Ascending aorta (tissue), 2 donors: ENCODE measurements around the gene ZBTB7C. TPM values are rescaled to one million over a fixed set of nuclear protein-coding genes. Genes with fewer than 3 reads are reported as not detected.

ENCODE experiments used
- DNase-seq, 2 donors: peaks; one replicate each; pipeline ENCODE4 v3.0.0-alpha.2; 2019; ENCODE audit warnings: low spot score in 2 of 2
- H3K27ac ChIP-seq, 2 donors: fragments of 200-600 bp; sonication (generic); one replicate each; pipeline ENCODE4 v1.5.1; 2016 to 2017; ENCODE audit warnings: mild to moderate bottlenecking in 1 of 2
- H3K27me3 ChIP-seq: fragments of 200-600 bp; sonication (generic); one replicate; pipeline ENCODE4 v1.5.1; 2017
- H3K36me3 ChIP-seq, 2 donors: fragments of 200-600 bp; sonication (generic); one replicate each; pipeline ENCODE4 v1.5.1; 2016
- H3K4me1 ChIP-seq, 2 donors: fragments of 200-600 bp; sonication (generic); one replicate each; pipeline ENCODE4 v1.5.1; 2016 to 2017; ENCODE audit warnings: mild to moderate bottlenecking in 1 of 2
- H3K4me3 ChIP-seq, 2 donors: fragments of 200-600 bp; sonication (generic); one replicate each; pipeline ENCODE4 v1.5.1; 2016 to 2017; ENCODE audit warnings: mild to moderate bottlenecking in 1 of 2
- H3K9me3 ChIP-seq, 2 donors: fragments of 200-600 bp; sonication (generic); one replicate each; pipeline ENCODE4 v1.5.1; 2016
- intact Hi-C: fragments of 100-400 bp; cut with DNase I; formaldehyde crosslinking; loops from one replicate; pipeline ENCODE4 v1.15.1; 2023
- total RNA-seq: library from RNA; depleted of rRNA; stranded (reverse); fragments of >200 nt; gene quantifications from one replicate; pipeline ENCODE4 v1.1.0, GENCODE V29; 2016
- TF ChIP-seq, protein P1 (sequence below), 3 experiments: fragments of 200-600 bp in 2 of 3; fragments of 450-650 bp in 1 of 3; sonication (generic) in 2 of 3; IDR thresholded peaks; one replicate each; pipeline ENCODE4 v1.5.1; 2016 to 2019; ENCODE audit warnings: antibody characterized with exemption in 3 of 3, mild to moderate bottlenecking in 1 of 3, moderate library complexity in 1 of 3

ZBTB7C gene
- total RNA-seq, 1 donor from 2014 or later = 8.1 TPM

GRCh38 chr18:48084041-48084757, 325.0 kb downstream of the ZBTB7C start:
- Histone ChIP-seq H3K27me3 (no peaks in the 10 kb centered on the region), H3K27ac (no peak overlapping the region), H3K4me3 (no peak overlapping the region), H3K36me3 (no peaks in the 10 kb centered on the region), H3K9me3 (no peaks in the 10 kb centered on the region), H3K4me1 (no peaks in the 10 kb centered on the region)
- TF ChIP-seq, protein P1, sequence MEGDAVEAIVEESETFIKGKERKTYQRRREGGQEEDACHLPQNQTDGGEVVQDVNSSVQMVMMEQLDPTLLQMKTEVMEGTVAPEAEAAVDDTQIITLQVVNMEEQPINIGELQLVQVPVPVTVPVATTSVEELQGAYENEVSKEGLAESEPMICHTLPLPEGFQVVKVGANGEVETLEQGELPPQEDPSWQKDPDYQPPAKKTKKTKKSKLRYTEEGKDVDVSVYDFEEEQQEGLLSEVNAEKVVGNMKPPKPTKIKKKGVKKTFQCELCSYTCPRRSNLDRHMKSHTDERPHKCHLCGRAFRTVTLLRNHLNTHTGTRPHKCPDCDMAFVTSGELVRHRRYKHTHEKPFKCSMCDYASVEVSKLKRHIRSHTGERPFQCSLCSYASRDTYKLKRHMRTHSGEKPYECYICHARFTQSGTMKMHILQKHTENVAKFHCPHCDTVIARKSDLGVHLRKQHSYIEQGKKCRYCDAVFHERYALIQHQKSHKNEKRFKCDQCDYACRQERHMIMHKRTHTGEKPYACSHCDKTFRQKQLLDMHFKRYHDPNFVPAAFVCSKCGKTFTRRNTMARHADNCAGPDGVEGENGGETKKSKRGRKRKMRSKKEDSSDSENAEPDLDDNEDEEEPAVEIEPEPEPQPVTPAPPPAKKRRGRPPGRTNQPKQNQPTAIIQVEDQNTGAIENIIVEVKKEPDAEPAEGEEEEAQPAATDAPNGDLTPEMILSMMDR (IDR thresholded peaks at IDR 0.05) = no peak
- intact Hi-C loops = no loop called here
- DNase-seq = no peak

DNA sequence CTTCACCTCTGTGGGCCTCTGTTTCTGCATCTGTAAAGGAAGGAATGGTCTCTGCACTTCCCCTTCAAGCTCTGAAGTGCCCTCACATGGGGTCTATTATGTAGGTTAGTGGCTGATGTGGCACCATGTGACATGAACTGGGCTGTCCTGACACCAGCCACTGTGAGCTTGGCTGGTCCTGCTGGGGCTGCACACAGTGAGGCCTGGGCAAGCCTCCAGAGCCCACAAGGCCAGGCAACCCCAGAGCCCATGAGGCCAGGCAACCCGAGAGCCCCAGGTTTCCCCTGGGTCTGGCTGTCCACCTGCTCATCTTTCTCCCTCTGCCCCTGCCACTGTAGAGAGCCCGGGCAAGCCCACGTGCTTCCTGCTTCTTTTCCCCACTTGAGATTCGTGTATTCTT, 328.6 kb downstream of the ZBTB7C start:
- H3K9me3 ChIP-seq = no peaks in the 10 kb centered on the region
- TF ChIP-seq, protein P1 (IDR thresholded peaks at IDR 0.05) = no peak
- H3K27me3 ChIP-seq = no peaks in the 10 kb centered on the region
- no peak overlapping the region for H3K4me3 ChIP-seq
- no peaks in the 10 kb centered on the region for H3K4me1 ChIP-seq
- no peaks in the 10 kb centered on the region for H3K36me3 ChIP-seq
- no peak for DNase-seq
- no peak overlapping the region for H3K27ac ChIP-seq
- intact Hi-C loops = no loop called here

GRCh38 chr18:48079885-48080284, 329.3 kb downstream of the ZBTB7C start:
- intact Hi-C loops = no loop called here
- no peaks in the 10 kb centered on the region for H3K9me3 ChIP-seq
- no peaks in the 10 kb centered on the region for H3K4me1 ChIP-seq
- DNase-seq = no peak
- no peak overlapping the region for H3K4me3 ChIP-seq
- no peaks in the 10 kb centered on the region for H3K27me3 ChIP-seq
- no peak overlapping the region for H3K27ac ChIP-seq
- TF ChIP-seq, protein P1 (IDR thresholded peaks at IDR 0.05) = no peak
- H3K36me3 ChIP-seq = no peaks in the 10 kb centered on the region

- no peaks in the 10 kb centered on the region for H3K4me1 ChIP-seq
- TF ChIP-seq, protein P1 (IDR thresholded peaks at IDR 0.05) = no peak
- no peaks in the 10 kb centered on the region for H3K36me3 ChIP-seq
- intact Hi-C loops = no loop called here
- no peak overlapping the region for H3K27ac ChIP-seq
- H3K27me3 ChIP-seq = no peaks in the 10 kb centered on the region
- DNase-seq = no peak
- no peaks in the 10 kb centered on the region for H3K9me3 ChIP-seq
- no peak overlapping the region for H3K4me3 ChIP-seq
Measured at GRCh38 chr18:48078448-48078847, 330.7 kb downstream of the ZBTB7C start.

- no peaks in the 10 kb centered on the region for H3K36me3 ChIP-seq
- H3K4me3 ChIP-seq = no peak overlapping the region
- no peaks in the 10 kb centered on the region for H3K9me3 ChIP-seq
- TF ChIP-seq, protein P1 (IDR thresholded peaks at IDR 0.05) = no peak
- no peaks in the 10 kb centered on the region for H3K27me3 ChIP-seq
- H3K27ac ChIP-seq = no peak overlapping the region
- no peak for DNase-seq
- intact Hi-C loops = no loop called here
- no peaks in the 10 kb centered on the region for H3K4me1 ChIP-seq
Measured at GRCh38 chr18:48077291-48077690, 331.9 kb downstream of the ZBTB7C start.
